DMS 273 treated with DMSO at 0.1 percent for 48 hours (cell line): ENCODE data around the gene GPR21.
A peak's percentile ranks its signal among the peaks of the same experiment; 100 is the strongest.

Source experiments
- DNase-seq: peaks from one replicate; lab custom pipeline; 2025; lab: John Stamatoyannopoulos, UW

The GPR21 gene

GRCh38 chr9:123063896-123064295 lies 30.4 kb downstream of the GPR21 start:
- DNase-seq: no peak

GRCh38 chr9:123064716-123065115 lies 31.2 kb downstream of the GPR21 start:
- no peak for DNase-seq

GRCh38 chr9:123065196-123065595 lies 31.7 kb downstream of the GPR21 start:
- no peak for DNase-seq

GRCh38 chr9:123067136-123067535 lies 33.7 kb downstream of the GPR21 start:
- no peak for DNase-seq

- DNase-seq: no peak
These were observed 35.6 kb downstream of the GPR21 start for GRCh38 chr9:123069010-123069481.

- no peak for DNase-seq
These were observed 36.7 kb downstream of the GPR21 start for GRCh38 chr9:123070198-123070597.

- no peak for DNase-seq
These were observed 39.0 kb downstream of the GPR21 start for GRCh38 chr9:123072407-123072995.

- DNase-seq: no peak
These were observed 40.0 kb downstream of the GPR21 start for GRCh38 chr9:123073441-123073840.

- no peak for DNase-seq
These were observed 40.5 kb downstream of the GPR21 start for GRCh38 chr9:123073991-123074422.

- DNase-seq: no peak
These were observed 41.2 kb downstream of the GPR21 start for GRCh38 chr9:123074628-123075027.

GRCh38 chr9:123080444-123080843 lies 47.0 kb downstream of the GPR21 start:
- DNase-seq: no peak

- DNase-seq: peak; percentile 7
These were observed 48.4 kb downstream of the GPR21 start for GRCh38 chr9:123081824-123082223.

- no peak for DNase-seq
These were observed 50.2 kb downstream of the GPR21 start for GRCh38 chr9:123083680-123084079.

- DNase-seq: no peak
These were observed 50.8 kb downstream of the GPR21 start for GRCh38 chr9:123084256-123084655.
